ENCODE results near the gene SLC39A13.

DNA sequence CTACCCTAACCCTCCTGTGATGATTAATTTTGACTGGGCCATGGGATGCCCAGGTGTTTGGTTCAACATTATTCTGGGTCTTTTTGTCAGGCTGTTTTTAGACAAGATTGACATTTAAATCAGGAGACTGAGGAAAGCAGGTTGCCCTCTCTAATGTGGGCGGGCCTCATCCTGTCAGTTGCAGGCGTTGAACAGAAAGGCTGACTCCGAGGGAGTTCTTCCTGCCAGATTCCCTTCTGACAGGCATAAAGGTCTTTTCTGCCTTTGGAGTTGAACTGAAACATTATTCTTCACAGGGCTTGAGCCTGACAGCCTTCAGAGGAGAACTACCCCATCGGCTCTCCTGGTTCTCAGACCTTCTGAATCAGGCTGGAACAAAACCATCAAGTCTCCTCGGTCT, 22.1 kb downstream of the SLC39A13 start:
- TF ChIP-seq EZH2phosphoT487 (IDR thresholded peaks at IDR 0.05; ENCODE audit: low read length): no peak
- TF ChIP-seq, protein P1, sequence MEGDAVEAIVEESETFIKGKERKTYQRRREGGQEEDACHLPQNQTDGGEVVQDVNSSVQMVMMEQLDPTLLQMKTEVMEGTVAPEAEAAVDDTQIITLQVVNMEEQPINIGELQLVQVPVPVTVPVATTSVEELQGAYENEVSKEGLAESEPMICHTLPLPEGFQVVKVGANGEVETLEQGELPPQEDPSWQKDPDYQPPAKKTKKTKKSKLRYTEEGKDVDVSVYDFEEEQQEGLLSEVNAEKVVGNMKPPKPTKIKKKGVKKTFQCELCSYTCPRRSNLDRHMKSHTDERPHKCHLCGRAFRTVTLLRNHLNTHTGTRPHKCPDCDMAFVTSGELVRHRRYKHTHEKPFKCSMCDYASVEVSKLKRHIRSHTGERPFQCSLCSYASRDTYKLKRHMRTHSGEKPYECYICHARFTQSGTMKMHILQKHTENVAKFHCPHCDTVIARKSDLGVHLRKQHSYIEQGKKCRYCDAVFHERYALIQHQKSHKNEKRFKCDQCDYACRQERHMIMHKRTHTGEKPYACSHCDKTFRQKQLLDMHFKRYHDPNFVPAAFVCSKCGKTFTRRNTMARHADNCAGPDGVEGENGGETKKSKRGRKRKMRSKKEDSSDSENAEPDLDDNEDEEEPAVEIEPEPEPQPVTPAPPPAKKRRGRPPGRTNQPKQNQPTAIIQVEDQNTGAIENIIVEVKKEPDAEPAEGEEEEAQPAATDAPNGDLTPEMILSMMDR (IDR thresholded peaks at IDR 0.05; ENCODE audit: low read length): no peak
- no peak for TF ChIP-seq EZH2 (optimal IDR thresholded peaks at IDR 0.05; ENCODE audit: low read depth, low read length)
